Mesenchymal stem cell (in vitro differentiated cells and primary cell): ENCODE measurements around the gene MN1.
A peak's percentile ranks its signal among the peaks of the same experiment; 100 is the strongest.

ENCODE experiments used
- DNase-seq: peaks from one replicate; pipeline ENCODE4 v3.0.0-alpha.2; 2013
- H2AFZ ChIP-seq: one replicate; pipeline ENCODE4 v1.6.1; 2013; ENCODE audit warnings: low read depth, mild to moderate bottlenecking, control low read depth, inconsistent platforms, low read length, moderate library complexity
- H2AK5ac ChIP-seq: 2 replicates; pipeline ENCODE4 v1.6.1; 2013; ENCODE audit warnings: low read length, moderate library complexity, mild to moderate bottlenecking, inconsistent platforms; ENCODE audit not compliant: severe bottlenecking
- H2BK120ac ChIP-seq: one replicate; pipeline ENCODE4 v1.6.1; 2013; ENCODE audit warnings: low read depth, mild to moderate bottlenecking, inconsistent platforms, low read length, moderate library complexity
- H2BK12ac ChIP-seq, 2 experiments: one replicate each; pipeline ENCODE4 v1.6.1; 2013; ENCODE audit warnings: inconsistent platforms in 2 of 2, low read length in 2 of 2, mild to moderate bottlenecking in 2 of 2, moderate library complexity in 2 of 2, control low read depth in 1 of 2
- H2BK15ac ChIP-seq: one replicate; pipeline ENCODE4 v1.6.1; 2013; ENCODE audit warnings: mild to moderate bottlenecking, low read depth, inconsistent platforms; ENCODE audit not compliant: poor library complexity, severe bottlenecking
- H2BK5ac ChIP-seq: 2 replicates; pipeline ENCODE4 v1.6.1; 2013; ENCODE audit warnings: low read depth, mild to moderate bottlenecking, low read length, control low read depth, inconsistent platforms; ENCODE audit not compliant: poor library complexity, severe bottlenecking
- H3K14ac ChIP-seq, 2 experiments: one replicate each; pipeline ENCODE4 v1.6.1; 2013; ENCODE audit warnings: inconsistent platforms in 2 of 2, low read length in 2 of 2, control low read depth in 1 of 2, mild to moderate bottlenecking in 1 of 2, moderate library complexity in 1 of 2
- H3K18ac ChIP-seq, 2 experiments: one replicate each; pipeline ENCODE4 v1.6.1; 2013; ENCODE audit warnings: inconsistent platforms in 2 of 2, low read length in 2 of 2, control low read depth in 1 of 2, low read depth in 1 of 2, mild to moderate bottlenecking in 1 of 2
- H3K23ac ChIP-seq, 2 experiments: one replicate each; pipeline ENCODE4 v1.6.1; 2013; ENCODE audit warnings: inconsistent platforms in 2 of 2, low read length in 2 of 2, mild to moderate bottlenecking in 2 of 2, moderate library complexity in 2 of 2, control low read depth in 1 of 2
- H3K27ac ChIP-seq: 2 replicates; pipeline ENCODE4 v1.5.1; 2013; ENCODE audit warnings: mild to moderate bottlenecking, moderate library complexity, low read length, control low read depth, inconsistent platforms; ENCODE audit not compliant: poor library complexity, severe bottlenecking
- H3K27me3 ChIP-seq, 2 experiments: 2 replicates each; pipeline versions ENCODE4 v1.6.1 to v1.7.0; 2013; ENCODE audit warnings: low read length in 2 of 2, mild to moderate bottlenecking in 2 of 2, moderate library complexity in 2 of 2, control low read depth in 1 of 2, inconsistent platforms in 1 of 2; ENCODE audit not compliant: control insufficient read depth in 1 of 2, insufficient read depth in 1 of 2
- H3K36me3 ChIP-seq, 2 experiments: 2 replicates each; pipeline versions ENCODE4 v1.6.1 to v1.7.0; 2013; ENCODE audit warnings: low read length in 2 of 2, control low read depth in 1 of 2, inconsistent platforms in 1 of 2, low read depth in 1 of 2, mild to moderate bottlenecking in 1 of 2; ENCODE audit not compliant: insufficient read depth in 2 of 2, control insufficient read depth in 1 of 2
- H3K4ac ChIP-seq, 2 experiments: one replicate each; pipeline ENCODE4 v1.6.1; 2013; ENCODE audit warnings: inconsistent platforms in 2 of 2, low read length in 2 of 2, mild to moderate bottlenecking in 2 of 2, moderate library complexity in 2 of 2, control low read depth in 1 of 2, low read depth in 1 of 2
- H3K4me1 ChIP-seq: 2 replicates; pipeline ENCODE4 v1.6.1; 2013; ENCODE audit warnings: low read depth, low read length, control low read depth; ENCODE audit not compliant: control insufficient read depth, insufficient read depth
- H3K4me2 ChIP-seq: 2 replicates; pipeline ENCODE4 v1.6.1; 2013; ENCODE audit warnings: low read length, mild to moderate bottlenecking, inconsistent platforms; ENCODE audit not compliant: poor library complexity, severe bottlenecking
- H3K4me3 ChIP-seq, 2 experiments: 2 replicates each; pipeline versions ENCODE4 v1.5.1 to v1.7.0; 2013; ENCODE audit warnings: low read length in 2 of 2, mild to moderate bottlenecking in 2 of 2, control low read depth in 1 of 2, low read depth in 1 of 2; ENCODE audit not compliant: insufficient read depth in 1 of 2
- H3K79me1 ChIP-seq: replicated peaks from 2 replicates; pipeline ENCODE4 v1.6.1; 2013; ENCODE audit warnings: mild to moderate bottlenecking, control low read depth, low read length, inconsistent platforms; ENCODE audit not compliant: poor library complexity, severe bottlenecking
- H3K9ac ChIP-seq: 2 replicates; pipeline ENCODE4 v1.7.0; 2013; ENCODE audit warnings: mild to moderate bottlenecking, low read length, moderate library complexity
- H3K9me3 ChIP-seq: 2 replicates; pipeline ENCODE4 v1.7.0; 2013; ENCODE audit warnings: mild to moderate bottlenecking, low read length; ENCODE audit not compliant: control insufficient read depth
- H4K8ac ChIP-seq: one replicate; pipeline ENCODE4 v1.6.1; 2013; ENCODE audit warnings: inconsistent platforms, mild to moderate bottlenecking, low read length, moderate library complexity
- H4K91ac ChIP-seq: one replicate; pipeline ENCODE4 v1.6.1; 2013; ENCODE audit warnings: mild to moderate bottlenecking, low read length, inconsistent platforms
- WGBS: methylation state at CpG from one replicate; pipeline ENCODE4 v1.1.7; 2013; ENCODE audit warnings: mixed read lengths; 5-methylcytosine and 5-hydroxymethylcytosine counted together

MN1 gene

DNA sequence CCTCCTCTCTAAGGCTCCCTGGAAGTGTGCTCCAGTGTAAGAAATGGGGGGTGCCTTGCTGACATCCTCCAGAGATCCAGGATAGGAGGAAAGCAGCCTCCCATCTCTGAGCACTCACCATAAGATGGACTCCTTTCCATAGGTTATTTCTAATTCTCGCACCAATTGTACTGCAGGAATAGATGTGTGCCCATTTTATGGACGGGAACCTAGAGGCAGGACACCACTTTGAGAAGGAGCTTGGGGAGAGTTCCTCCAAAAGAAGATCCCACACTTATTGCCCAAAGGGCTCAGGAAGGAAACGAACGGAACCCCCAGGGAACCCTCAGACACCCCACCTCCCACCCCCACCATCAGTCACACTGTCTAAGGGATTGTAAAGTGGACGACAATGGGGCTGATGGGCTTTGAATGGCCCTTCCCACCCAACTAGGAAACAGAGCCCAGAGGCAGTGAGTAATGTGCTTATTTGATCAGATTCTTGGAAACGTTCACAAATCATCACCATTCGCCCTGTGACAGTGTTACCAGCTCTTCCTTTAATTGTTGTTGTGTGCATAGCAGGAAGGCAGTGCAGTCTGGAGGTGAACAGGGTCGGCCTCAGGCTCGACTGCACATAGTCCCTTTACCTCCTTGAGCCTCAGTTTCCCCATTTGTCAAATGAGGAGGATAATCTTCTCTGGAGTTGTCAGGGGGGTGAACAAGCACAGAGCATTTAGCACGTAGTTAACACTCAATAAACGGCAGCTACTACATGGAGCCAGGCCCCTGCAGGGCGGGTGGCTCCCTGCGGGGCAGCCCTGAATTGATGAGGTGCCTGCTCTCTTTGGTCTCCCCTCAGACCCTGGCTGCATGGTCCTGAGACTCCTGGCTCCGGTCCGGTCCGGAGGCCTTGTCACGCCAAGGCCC, 8.4 kb upstream of the MN1 start:
- peaks cover 25% of the 10 kb centered on the region for H3K4me1 ChIP-seq
- H3K79me1 ChIP-seq, result no peaks in the 10 kb centered on the region
- H3K4me2 ChIP-seq, result peak overlapping the region; percentile 32
- no peak overlapping the region for H2BK5ac ChIP-seq
- peak overlapping the region in 1 of 2 experiments; percentile 21 for H2BK12ac ChIP-seq
- peak overlapping the region; percentile 15 for H2AFZ ChIP-seq
- no peak overlapping the region for H3K18ac ChIP-seq
- H3K27me3 ChIP-seq, result no peaks in the 10 kb centered on the region
- H3K27ac ChIP-seq, result peak overlapping the region; percentile 66
- H2AK5ac ChIP-seq, result peak overlapping the region; percentile 26
- no peak overlapping the region for H3K23ac ChIP-seq
- H3K36me3 ChIP-seq, result no peaks in the 10 kb centered on the region
- no peak overlapping the region for H3K4ac ChIP-seq
- no peak overlapping the region for H4K8ac ChIP-seq
- peak overlapping the region; percentile 62 for H3K9ac ChIP-seq
- no peak overlapping the region for H2BK120ac ChIP-seq
- H3K4me3 ChIP-seq, result no peak overlapping the region
- no peak for DNase-seq
- H3K14ac ChIP-seq, result no peak overlapping the region
- WGBS, result 70% methylated on average over 16 of the region's 17 CpGs
- H2BK15ac ChIP-seq, result no peak overlapping the region
- no peak overlapping the region for H4K91ac ChIP-seq
- no peaks in the 10 kb centered on the region for H3K9me3 ChIP-seq

DNA sequence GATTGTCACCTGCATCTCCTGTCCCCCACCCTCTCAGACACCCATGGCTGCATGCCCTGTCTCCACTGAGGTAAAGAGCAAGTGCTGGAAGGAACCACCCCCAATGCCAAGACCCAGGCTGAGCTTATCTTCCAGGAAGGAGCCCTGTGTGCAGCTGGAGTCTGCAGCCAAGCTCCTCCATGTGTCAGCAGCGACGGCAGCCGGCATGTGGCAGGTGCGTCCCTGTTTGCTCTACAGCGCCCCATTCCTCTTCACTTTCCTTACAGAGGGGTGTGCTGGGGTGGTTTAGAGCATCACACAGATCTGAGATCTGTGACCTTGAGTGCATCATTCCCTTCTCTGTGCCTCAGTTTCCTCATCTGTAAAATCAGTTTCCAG, 7.7 kb upstream of the MN1 start:
- Histone ChIP-seq H3K36me3 (no peaks in the 10 kb centered on the region), H2BK12ac (no peak overlapping the region), H3K4ac (no peak overlapping the region), H3K79me1 (peaks cover 4% of the 10 kb centered on the region), H3K9ac (no peak overlapping the region), H2BK15ac (no peak overlapping the region), H3K4me3 (no peak overlapping the region), H4K8ac (no peak overlapping the region), H4K91ac (no peak overlapping the region), H3K23ac (no peak overlapping the region), H3K4me1 (peaks cover 31% of the 10 kb centered on the region), H2BK120ac (no peak overlapping the region), H3K27me3 (no peaks in the 10 kb centered on the region), H3K4me2 (no peak overlapping the region), H3K9me3 (no peaks in the 10 kb centered on the region), H3K14ac (no peak overlapping the region), H3K27ac (no peak overlapping the region), H2AFZ (no peak overlapping the region), H2BK5ac (no peak overlapping the region), H2AK5ac (no peak overlapping the region), H3K18ac (no peak overlapping the region)
- no peak for DNase-seq
- 89% methylated on average over 3 of the region's 5 CpGs for WGBS

- no peak overlapping the region for H3K4me3 ChIP-seq
- whole genome bisulfite sequencing, result 82% methylated on average over 18 of the region's 18 CpGs
- no peak overlapping the region for H2BK120ac ChIP-seq
- no peak for DNase-seq
- H3K4me2 ChIP-seq, result no peak overlapping the region
- H3K18ac ChIP-seq, result no peak overlapping the region
- no peak overlapping the region for H4K91ac ChIP-seq
- H4K8ac ChIP-seq, result no peak overlapping the region
- H3K4me1 ChIP-seq, result peaks cover 36% of the 10 kb centered on the region
- no peak overlapping the region for H3K23ac ChIP-seq
- H2BK12ac ChIP-seq, result no peak overlapping the region
- no peak overlapping the region for H3K27ac ChIP-seq
- no peaks in the 10 kb centered on the region for H3K36me3 ChIP-seq
- no peak overlapping the region for H2AFZ ChIP-seq
- H2AK5ac ChIP-seq, result no peak overlapping the region
- no peak overlapping the region for H2BK15ac ChIP-seq
- peaks cover 8% of the 10 kb centered on the region for H3K79me1 ChIP-seq
- H3K9me3 ChIP-seq, result no peaks in the 10 kb centered on the region
- H3K27me3 ChIP-seq, result no peaks in the 10 kb centered on the region
- H3K9ac ChIP-seq, result no peak overlapping the region
- H3K4ac ChIP-seq, result no peak overlapping the region
- H2BK5ac ChIP-seq, result no peak overlapping the region
- H3K14ac ChIP-seq, result no peak overlapping the region
Observed at GRCh38 chr22:27808451-27809225, 7.1 kb upstream of the MN1 start.

- Histone ChIP-seq H3K27ac (no peak overlapping the region), H3K36me3 (no peaks in the 10 kb centered on the region), H2BK12ac (no peak overlapping the region), H3K4me1 (peaks cover 29% of the 10 kb centered on the region), H3K14ac (no peak overlapping the region), H2BK5ac (no peak overlapping the region), H4K8ac (no peak overlapping the region), H2AK5ac (no peak overlapping the region), H3K9me3 (no peaks in the 10 kb centered on the region), H4K91ac (no peak overlapping the region), H3K23ac (no peak overlapping the region), H2AFZ (no peak overlapping the region), H3K27me3 (no peaks in the 10 kb centered on the region), H3K9ac (no peak overlapping the region), H3K4ac (no peak overlapping the region), H3K4me3 (no peak overlapping the region), H3K18ac (no peak overlapping the region), H3K79me1 (peaks cover 10% of the 10 kb centered on the region), H3K4me2 (no peak overlapping the region), H2BK15ac (no peak overlapping the region), H2BK120ac (no peak overlapping the region)
- 98% methylated on average over 6 of the region's 7 CpGs for WGBS
- DNase-seq, result no peak
Observed at GRCh38 chr22:27805841-27806240, 4.3 kb upstream of the MN1 start.
